Measurements from ENCODE around the gene CARNS1. TPM values are rescaled to one million over a fixed set of nuclear protein-coding genes. Genes with fewer than 3 reads are reported as not detected.
A peak's percentile ranks its signal among the peaks of the same experiment; 100 is the strongest.

CARNS1 gene
- total and polyA plus RNA-seq, 7 donors: 0.16 to 0.83 (median 0.55) TPM; not detected in 2

- peaks cover 0 to 48% (median 19%) of the 10 kb centered on the region in 4 donors for H3K4me1 ChIP-seq
- H3K9me3 ChIP-seq: no peaks in the 10 kb centered on the region
- H3K27me3 ChIP-seq: no peaks in the 10 kb centered on the region
- no peak overlapping the region for H3K27ac ChIP-seq
- no peak for TF ChIP-seq POLR2AphosphoS5 (IDR thresholded peaks at IDR 0.05)
- no peak for TF ChIP-seq POLR2A (IDR thresholded peaks at IDR 0.05)
- TF ChIP-seq, protein P1, sequence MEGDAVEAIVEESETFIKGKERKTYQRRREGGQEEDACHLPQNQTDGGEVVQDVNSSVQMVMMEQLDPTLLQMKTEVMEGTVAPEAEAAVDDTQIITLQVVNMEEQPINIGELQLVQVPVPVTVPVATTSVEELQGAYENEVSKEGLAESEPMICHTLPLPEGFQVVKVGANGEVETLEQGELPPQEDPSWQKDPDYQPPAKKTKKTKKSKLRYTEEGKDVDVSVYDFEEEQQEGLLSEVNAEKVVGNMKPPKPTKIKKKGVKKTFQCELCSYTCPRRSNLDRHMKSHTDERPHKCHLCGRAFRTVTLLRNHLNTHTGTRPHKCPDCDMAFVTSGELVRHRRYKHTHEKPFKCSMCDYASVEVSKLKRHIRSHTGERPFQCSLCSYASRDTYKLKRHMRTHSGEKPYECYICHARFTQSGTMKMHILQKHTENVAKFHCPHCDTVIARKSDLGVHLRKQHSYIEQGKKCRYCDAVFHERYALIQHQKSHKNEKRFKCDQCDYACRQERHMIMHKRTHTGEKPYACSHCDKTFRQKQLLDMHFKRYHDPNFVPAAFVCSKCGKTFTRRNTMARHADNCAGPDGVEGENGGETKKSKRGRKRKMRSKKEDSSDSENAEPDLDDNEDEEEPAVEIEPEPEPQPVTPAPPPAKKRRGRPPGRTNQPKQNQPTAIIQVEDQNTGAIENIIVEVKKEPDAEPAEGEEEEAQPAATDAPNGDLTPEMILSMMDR (IDR thresholded peaks at IDR 0.05): no peak
- TF ChIP-seq EP300 (IDR thresholded peaks at IDR 0.05): no peak
- WGBS, 2 donors: 93 to 94% methylated on average over 18 of the region's 18 CpGs
- H3K36me3 ChIP-seq: peaks cover 11 to 49% (median 18%) of the 10 kb centered on the region in 4 donors
- no peak overlapping the region for H3K4me3 ChIP-seq
- intact Hi-C loops (cut with DNase I): no loop called here
- DNase-seq: no peak
These were observed 22.0 kb upstream of the CARNS1 start for GRCh38 chr11:67393437-67393836.

- H3K27ac ChIP-seq: no peak overlapping the region
- H3K4me3 ChIP-seq: no peak overlapping the region
- TF ChIP-seq POLR2AphosphoS5 (IDR thresholded peaks at IDR 0.05) (no peak), EP300 (IDR thresholded peaks at IDR 0.05) (no peak), POLR2A (IDR thresholded peaks at IDR 0.05) (no peak)
- TF ChIP-seq, protein P1 (IDR thresholded peaks at IDR 0.05): no peak
- no peak for DNase-seq
- WGBS, 2 donors: 86 to 92% methylated on average over 5 of the region's 5 CpGs
- peaks cover 0 to 50% (median 23%) of the 10 kb centered on the region in 4 donors for H3K4me1 ChIP-seq
- no peaks in the 10 kb centered on the region for H3K27me3 ChIP-seq
- peaks cover 17 to 54% (median 23%) of the 10 kb centered on the region in 4 donors for H3K36me3 ChIP-seq
- H3K9me3 ChIP-seq: no peaks in the 10 kb centered on the region
- intact Hi-C loops (cut with DNase I): no loop called here
These were observed 21.5 kb upstream of the CARNS1 start for GRCh38 chr11:67393990-67394389.

DNA sequence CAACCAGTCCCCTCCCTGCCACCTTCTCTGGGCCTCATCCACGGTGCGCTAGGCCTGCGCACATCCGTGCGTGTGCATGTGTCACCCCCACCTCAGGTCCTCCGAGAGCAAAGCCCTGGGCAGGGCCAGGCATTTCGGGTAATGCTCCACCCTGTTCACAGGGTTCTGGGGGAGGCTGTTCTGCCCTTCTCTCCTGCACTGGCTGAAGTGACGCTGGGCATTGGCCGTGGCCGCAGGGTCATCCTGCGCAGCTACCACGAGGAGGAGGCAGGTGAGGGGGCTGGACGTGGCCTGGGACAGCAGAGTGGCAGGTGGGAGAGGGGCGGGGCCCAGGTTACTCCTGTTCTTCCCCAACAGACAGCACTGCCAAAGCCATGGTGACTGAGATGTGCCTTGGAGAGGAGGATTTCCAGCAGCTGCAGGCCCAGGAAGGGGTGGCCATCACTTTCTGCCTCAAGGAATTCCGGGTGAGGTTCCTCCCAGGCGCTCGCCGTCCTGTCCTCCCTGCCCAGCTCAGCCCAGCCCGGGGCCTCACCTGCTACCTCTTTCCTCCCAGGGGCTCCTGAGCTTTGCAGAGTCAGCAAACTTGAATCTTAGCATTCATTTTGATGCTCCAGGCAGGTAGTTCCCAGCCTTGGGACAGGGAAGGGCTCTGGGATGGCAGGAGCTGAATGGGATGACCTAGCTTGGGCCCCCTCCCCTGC lies 19.8 kb upstream of the CARNS1 start:
- H3K27me3 ChIP-seq: no peaks in the 10 kb centered on the region
- WGBS, 2 donors: 86 to 92% methylated on average over 19 of the region's 19 CpGs
- no peak overlapping the region for H3K4me3 ChIP-seq
- H3K27ac ChIP-seq: no peak overlapping the region
- H3K9me3 ChIP-seq: no peaks in the 10 kb centered on the region
- intact Hi-C loops (cut with DNase I): no loop called here
- peaks cover 23 to 63% (median 30%) of the 10 kb centered on the region in 4 donors for H3K36me3 ChIP-seq
- TF ChIP-seq EP300 (IDR thresholded peaks at IDR 0.05): no peak
- TF ChIP-seq POLR2A (IDR thresholded peaks at IDR 0.05): no peak
- TF ChIP-seq POLR2AphosphoS5 (IDR thresholded peaks at IDR 0.05): no peak
- peaks cover 0 to 60% (median 37%) of the 10 kb centered on the region in 4 donors for H3K4me1 ChIP-seq
- DNase-seq: no peak

- H3K9me3 ChIP-seq: no peaks in the 10 kb centered on the region
- H3K27ac ChIP-seq: no peak overlapping the region
- peaks cover 23 to 63% (median 30%) of the 10 kb centered on the region in 4 donors for H3K36me3 ChIP-seq
- H3K4me3 ChIP-seq: no peak overlapping the region
- peaks cover 0 to 57% (median 35%) of the 10 kb centered on the region in 4 donors for H3K4me1 ChIP-seq
- TF ChIP-seq POLR2A (IDR thresholded peaks at IDR 0.05) (no peak), EP300 (IDR thresholded peaks at IDR 0.05) (no peak), POLR2AphosphoS5 (IDR thresholded peaks at IDR 0.05) (no peak)
- TF ChIP-seq, protein P1 (IDR thresholded peaks at IDR 0.05): no peak
- H3K27me3 ChIP-seq: no peaks in the 10 kb centered on the region
- intact Hi-C loops (cut with DNase I): no loop called here
- DNase-seq: no peak
- WGBS, 2 donors: 92 to 95% methylated on average over 7 of the region's 7 CpGs
These were observed 19.3 kb upstream of the CARNS1 start for GRCh38 chr11:67396259-67396581.

- peak overlapping the region in 1 of 4 donors; percentile 1 for H3K27ac ChIP-seq
- WGBS, 2 donors: 34 to 53% methylated on average over 13 of the region's 13 CpGs
- H3K9me3 ChIP-seq: no peaks in the 10 kb centered on the region
- H3K4me1 ChIP-seq: peaks cover 0 to 54% (median 34%) of the 10 kb centered on the region in 4 donors
- peaks cover 23 to 63% (median 30%) of the 10 kb centered on the region in 4 donors for H3K36me3 ChIP-seq
- TF ChIP-seq POLR2A (IDR thresholded peaks at IDR 0.05): no peak
- no peak for TF ChIP-seq EP300 (IDR thresholded peaks at IDR 0.05)
- no peak for TF ChIP-seq POLR2AphosphoS5 (IDR thresholded peaks at IDR 0.05)
- TF ChIP-seq, protein P1 (IDR thresholded peaks at IDR 0.05): no peak
- intact Hi-C loops (cut with DNase I): no loop called here
- H3K4me3 ChIP-seq: no peak overlapping the region
- H3K27me3 ChIP-seq: no peaks in the 10 kb centered on the region
- peak; percentile 67 for DNase-seq
These were observed 18.7 kb upstream of the CARNS1 start for GRCh38 chr11:67396587-67397389.
